ENCODE measurements around the gene CARD14. TPM values are rescaled to one million over a fixed set of nuclear protein-coding genes. Genes with fewer than 3 reads are reported as not detected.
"Not testable (repeated sequence)": the region's sequence is repeated elsewhere in the genome, so short reads cannot be mapped to it uniquely, and the experiment has no call there.

CARD14 gene
- total RNA-seq, 2 experiments from 2014 or later, result not detected

DNA sequence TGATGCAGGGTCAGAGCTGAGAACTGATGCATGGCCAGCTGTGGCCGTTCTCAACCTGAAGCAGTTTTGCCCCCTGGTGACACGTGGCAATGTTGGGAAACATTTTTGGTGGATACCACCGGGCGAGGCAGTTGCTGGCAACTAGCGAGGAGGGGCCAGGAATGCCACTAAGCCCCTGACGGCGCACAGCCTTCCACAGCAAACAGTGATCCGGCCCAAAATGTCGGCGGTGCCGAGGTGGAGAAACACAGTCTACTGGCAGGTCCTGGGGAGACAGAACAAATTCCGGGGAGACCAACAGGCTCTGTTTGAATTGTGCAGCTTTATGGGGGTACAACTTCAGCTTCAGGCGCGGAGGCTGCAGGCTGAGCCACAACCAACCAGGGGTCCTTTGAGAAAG, 58.6 kb downstream of the CARD14 start:
- Mint-ChIP-seq H3K27ac (no peak overlapping the region), H3K9me3 (peaks cover 12% of the 10 kb centered on the region), H3K4me3 (no peak overlapping the region), H3K4me1 (peaks cover 2% of the 10 kb centered on the region), H3K36me3 (ENCODE audit: low read depth) (peaks cover 31% of the 10 kb centered on the region), H3K27me3 (no peaks in the 10 kb centered on the region)
- DNase-seq, result no peak
- CTCF ChIA-PET, result no interaction called here
- POLR2A ChIA-PET, result interaction anchor here (1.1 kb wide), 1 partner anchor 9 kb away, joined by 4 read pairs; the partner anchor contains the start of gene SGSH

DNA sequence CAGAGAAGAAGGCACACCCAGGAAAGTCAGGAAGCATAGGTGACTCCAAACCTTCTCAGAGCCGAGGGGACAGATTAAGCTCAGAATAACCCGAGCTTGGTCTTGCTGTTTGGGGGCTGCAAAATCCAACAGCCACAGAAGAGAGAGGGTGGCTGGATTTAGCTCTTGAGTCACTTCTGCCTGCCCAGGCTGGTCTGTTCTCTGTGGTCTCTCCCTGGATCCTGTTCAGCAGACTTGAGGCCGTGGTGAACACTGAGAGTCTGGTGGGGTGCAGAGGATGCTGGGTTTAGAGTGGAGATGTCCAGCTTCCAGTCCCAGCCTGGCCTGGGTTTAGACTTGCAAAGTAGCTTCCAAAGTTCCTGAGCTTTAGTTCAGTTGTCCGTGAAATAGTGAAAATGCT, 59.2 kb downstream of the CARD14 start:
- DNase-seq, result no peak
- Mint-ChIP-seq H3K27me3 (no peaks in the 10 kb centered on the region), H3K4me3 (no peak overlapping the region), H3K9me3 (peaks cover 12% of the 10 kb centered on the region), H3K27ac (no peak overlapping the region), H3K36me3 (ENCODE audit: low read depth) (peaks cover 30% of the 10 kb centered on the region), H3K4me1 (peaks cover 2% of the 10 kb centered on the region)
- ChIA-PET POLR2A (interaction anchor here (1.1 to 2.0 kb wide), 2 partner anchors 9 kb away, joined by 4 to 8 read pairs; partner anchors contain the start of genes SGSH and SLC26A11), CTCF (no interaction called here)

DNA sequence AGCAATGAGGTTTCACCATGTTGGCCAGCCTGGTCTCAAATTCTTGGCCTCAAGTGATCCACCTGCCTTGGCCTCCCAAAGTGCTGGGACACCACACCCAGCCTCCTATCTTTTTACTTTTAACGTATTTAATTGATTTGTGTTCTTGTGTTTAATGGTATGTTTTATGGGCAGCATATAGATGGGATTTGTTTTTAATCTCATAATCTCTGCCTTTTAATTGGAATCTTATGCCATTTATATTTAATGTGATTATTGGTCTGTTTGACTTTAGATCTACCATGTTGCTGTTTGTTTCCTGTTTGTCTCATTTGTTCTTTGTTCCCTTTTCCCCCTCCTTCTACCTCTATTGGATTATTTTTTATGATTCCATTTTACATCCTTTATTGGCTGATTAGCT, 62.6 kb downstream of the CARD14 start:
- Mint-ChIP-seq H3K4me1 (no peaks in the 10 kb centered on the region), H3K27ac (no peak overlapping the region), H3K4me3 (no peak overlapping the region), H3K36me3 (ENCODE audit: low read depth) (peaks cover 42% of the 10 kb centered on the region), H3K9me3 (peaks cover 17% of the 10 kb centered on the region), H3K27me3 (no peaks in the 10 kb centered on the region)
- ChIA-PET CTCF (interaction anchor here (1.6 kb wide), 1 partner anchor 131 kb away, joined by 5 read pairs; the partner anchor contains the start of gene GAA), POLR2A (no interaction called here)
- no peak for DNase-seq

DNA sequence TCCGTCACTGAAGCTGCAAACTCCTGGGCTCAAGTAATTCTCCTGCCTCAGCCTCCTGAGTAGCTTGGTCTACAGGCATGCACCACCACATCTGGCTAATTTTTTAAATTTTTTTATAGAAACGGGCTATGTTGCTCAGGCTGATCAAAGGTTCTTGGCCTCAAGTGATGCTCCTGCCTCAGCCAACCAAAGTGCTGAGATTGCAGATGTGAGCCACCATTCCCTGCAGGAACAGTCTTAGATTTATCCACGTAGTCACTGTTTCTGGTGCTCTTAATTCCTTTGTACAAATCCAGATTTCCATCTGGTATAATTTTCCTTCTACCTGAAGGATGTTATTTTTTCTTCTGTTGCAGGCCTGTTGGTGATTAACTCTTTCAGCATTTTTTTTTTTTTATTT, 63.4 kb downstream of the CARD14 start:
- Mint-ChIP-seq H3K4me1 (no peaks in the 10 kb centered on the region), H3K9me3 (peaks cover 17% of the 10 kb centered on the region), H3K4me3 (no peak overlapping the region), H3K36me3 (ENCODE audit: low read depth) (peaks cover 46% of the 10 kb centered on the region), H3K27ac (no peak overlapping the region), H3K27me3 (no peaks in the 10 kb centered on the region)
- ChIA-PET POLR2A (no interaction called here), CTCF (no interaction called here)
- no peak for DNase-seq

DNA sequence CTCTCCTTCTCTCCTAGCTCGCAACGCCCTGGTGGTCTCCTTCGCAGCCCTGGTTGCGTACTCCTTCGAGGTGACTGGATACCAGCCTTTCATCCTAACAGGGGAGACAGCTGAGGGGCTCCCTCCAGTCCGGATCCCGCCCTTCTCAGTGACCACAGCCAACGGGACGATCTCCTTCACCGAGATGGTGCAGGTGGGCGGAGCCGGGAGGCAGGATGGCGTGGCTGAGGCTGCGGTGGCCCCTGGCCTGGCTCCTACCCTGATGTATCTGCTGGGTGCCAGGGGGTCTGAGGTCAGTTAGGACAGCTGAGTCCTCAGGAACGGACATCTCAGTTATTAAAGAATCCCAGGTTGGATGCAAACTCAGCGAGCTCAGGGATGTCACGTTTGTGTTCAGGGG, 67.1 kb downstream of the CARD14 start:
- CTCF ChIA-PET, result no interaction called here
- no peaks in the 10 kb centered on the region for H3K27me3 Mint-ChIP-seq
- H3K9me3 Mint-ChIP-seq, result peaks cover 14% of the 10 kb centered on the region
- H3K36me3 Mint-ChIP-seq (ENCODE audit: low read depth), result peaks cover 34% of the 10 kb centered on the region
- no peak for DNase-seq
- H3K4me3 Mint-ChIP-seq, result no peak overlapping the region
- no peak overlapping the region for H3K27ac Mint-ChIP-seq
- no peaks in the 10 kb centered on the region for H3K4me1 Mint-ChIP-seq
- POLR2A ChIA-PET, result interaction anchor here (2.8 kb wide), 1 partner anchor 10 kb away, joined by 7 read pairs; no protein-coding TSS in a partner anchor

DNA sequence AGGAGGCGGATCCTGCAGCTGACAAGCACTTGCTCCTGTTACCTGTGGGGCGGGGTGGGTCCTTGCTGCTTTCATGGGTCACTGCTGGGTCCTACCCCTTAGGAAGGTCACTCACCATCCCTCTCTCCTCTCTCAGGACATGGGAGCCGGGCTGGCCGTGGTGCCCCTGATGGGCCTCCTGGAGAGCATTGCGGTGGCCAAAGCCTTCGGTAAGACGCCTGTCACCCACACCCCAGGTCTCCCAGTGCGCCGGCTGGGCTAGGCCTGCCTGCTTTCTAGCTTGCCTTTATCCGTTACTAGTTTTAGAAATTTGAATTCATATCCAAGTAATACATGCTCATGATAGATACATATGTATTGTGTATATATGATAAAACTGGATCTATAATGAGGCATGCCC, 67.6 kb downstream of the CARD14 start:
- CTCF ChIA-PET, result no interaction called here
- H3K36me3 Mint-ChIP-seq (ENCODE audit: low read depth), result peaks cover 30% of the 10 kb centered on the region
- no peak overlapping the region for H3K27ac Mint-ChIP-seq
- POLR2A ChIA-PET, result interaction anchor here (0.6 to 2.8 kb wide), 2 partner anchors 10 to 65 kb away, joined by 3 to 7 read pairs; no protein-coding TSS in a partner anchor
- H3K27me3 Mint-ChIP-seq, result no peaks in the 10 kb centered on the region
- no peaks in the 10 kb centered on the region for H3K4me1 Mint-ChIP-seq
- no peak for DNase-seq
- peaks cover 13% of the 10 kb centered on the region for H3K9me3 Mint-ChIP-seq
- H3K4me3 Mint-ChIP-seq, result no peak overlapping the region

DNA sequence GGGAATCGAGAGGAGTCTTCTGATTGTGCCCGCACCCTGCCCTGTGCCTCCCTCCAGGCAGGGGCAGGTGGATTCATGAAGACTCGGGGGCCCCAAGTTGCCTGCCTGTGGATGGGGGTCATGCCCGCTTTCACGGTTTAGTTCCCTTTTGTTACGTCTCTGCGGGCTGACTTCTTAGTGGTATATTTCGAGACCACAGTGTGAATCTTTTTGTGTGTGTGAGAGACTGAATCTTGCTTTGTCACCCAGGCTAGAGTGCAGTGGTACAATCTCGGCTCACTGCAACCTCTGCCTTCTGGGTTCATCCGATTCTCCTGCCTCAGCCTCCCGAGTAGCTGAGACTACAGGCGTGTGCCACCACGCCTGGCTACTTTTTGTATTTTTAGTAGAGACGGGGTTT, 72.7 kb downstream of the CARD14 start:
- Mint-ChIP-seq H3K4me3 (no peak overlapping the region), H3K36me3 (ENCODE audit: low read depth) (peaks cover 6% of the 10 kb centered on the region), H3K27me3 (no peaks in the 10 kb centered on the region), H3K27ac (no peak overlapping the region), H3K4me1 (no peaks in the 10 kb centered on the region), H3K9me3 (no peaks in the 10 kb centered on the region)
- ChIA-PET POLR2A (no interaction called here), CTCF (no interaction called here)
- DNase-seq, result no peak

DNA sequence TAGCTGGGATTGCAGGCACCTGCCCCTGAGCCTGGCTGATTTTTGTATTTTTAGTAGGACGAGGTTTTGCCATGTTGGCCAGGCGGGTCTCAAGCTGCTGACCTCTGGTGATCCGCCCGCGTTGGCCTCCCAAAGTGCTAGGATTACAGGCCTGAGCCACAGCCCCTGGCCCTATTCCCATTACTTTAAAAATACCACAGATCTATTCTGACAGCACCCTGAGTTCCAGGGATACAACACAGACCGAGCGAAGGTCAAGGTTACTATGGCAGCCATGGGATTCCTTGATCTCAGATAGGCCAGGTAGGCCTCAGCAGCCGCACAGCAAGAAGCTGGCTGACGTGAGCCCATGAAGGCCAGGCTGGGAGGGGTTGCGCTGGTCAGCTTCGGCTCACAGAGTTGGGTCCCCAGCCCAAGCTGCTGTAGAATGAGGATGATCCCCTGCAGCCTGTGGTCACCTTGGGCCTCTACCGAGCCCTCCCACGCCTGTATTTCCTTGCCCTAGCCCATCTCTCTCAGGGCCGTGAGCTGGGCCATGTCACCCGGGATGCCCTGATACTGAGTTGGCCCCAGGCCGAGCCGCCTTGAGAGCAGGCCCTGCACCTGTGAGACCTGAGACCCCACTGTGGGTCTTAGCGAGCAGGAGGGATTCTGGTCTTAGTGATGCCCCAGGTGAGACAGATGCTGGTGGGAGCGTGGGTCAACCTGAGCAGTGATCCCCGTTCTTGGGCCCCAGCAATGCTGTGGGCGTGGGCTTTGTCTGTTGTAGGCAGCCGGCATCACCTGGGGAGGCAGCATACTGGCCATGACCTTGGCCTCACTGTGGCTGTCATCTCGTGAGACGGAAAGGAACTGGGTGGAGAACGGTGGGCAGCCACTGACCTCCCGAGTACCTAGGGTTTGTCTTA, 74.0 kb downstream of the CARD14 start:
- ChIA-PET CTCF (interaction anchor here (0.6 kb wide), 1 partner anchor 9 kb away, joined by 3 read pairs; no protein-coding TSS in a partner anchor), POLR2A (no interaction called here)
- no peaks in the 10 kb centered on the region for H3K9me3 Mint-ChIP-seq
- no peaks in the 10 kb centered on the region for H3K27me3 Mint-ChIP-seq
- DNase-seq, result no peak
- H3K36me3 Mint-ChIP-seq (ENCODE audit: low read depth), result no peaks in the 10 kb centered on the region
- H3K4me3 Mint-ChIP-seq, result no peak overlapping the region
- H3K4me1 Mint-ChIP-seq, result no peaks in the 10 kb centered on the region
- H3K27ac Mint-ChIP-seq, result no peak overlapping the region

DNA sequence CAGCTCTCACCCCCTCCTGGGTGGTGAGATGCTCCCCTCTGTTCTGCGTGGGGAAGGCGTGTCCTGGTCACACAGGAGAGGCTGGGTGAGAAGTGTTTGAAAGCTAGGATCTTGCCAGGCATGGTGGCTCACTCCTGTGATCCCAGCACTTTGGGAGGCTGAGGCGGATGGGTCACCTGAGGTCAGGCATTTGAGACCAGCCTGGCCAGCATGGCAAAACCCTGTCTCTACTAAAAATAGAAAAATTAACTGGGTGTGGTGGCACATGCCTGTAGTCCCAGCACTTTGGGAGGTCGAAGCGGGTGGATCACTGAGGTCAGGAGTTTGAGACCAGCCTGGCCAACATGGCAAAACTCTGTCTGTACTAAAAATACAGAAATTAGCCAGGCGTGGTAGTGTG, 74.6 kb downstream of the CARD14 start:
- H3K4me3 Mint-ChIP-seq; H3K27ac Mint-ChIP-seq; H3K27me3 Mint-ChIP-seq; DNase-seq; H3K36me3 Mint-ChIP-seq (ENCODE audit: low read depth); POLR2A ChIA-PET; H3K4me1 Mint-ChIP-seq; H3K9me3 Mint-ChIP-seq: not testable (repeated sequence)
- CTCF ChIA-PET, result interaction anchor here (0.6 kb wide), 1 partner anchor 9 kb away, joined by 3 read pairs; no protein-coding TSS in a partner anchor

DNA sequence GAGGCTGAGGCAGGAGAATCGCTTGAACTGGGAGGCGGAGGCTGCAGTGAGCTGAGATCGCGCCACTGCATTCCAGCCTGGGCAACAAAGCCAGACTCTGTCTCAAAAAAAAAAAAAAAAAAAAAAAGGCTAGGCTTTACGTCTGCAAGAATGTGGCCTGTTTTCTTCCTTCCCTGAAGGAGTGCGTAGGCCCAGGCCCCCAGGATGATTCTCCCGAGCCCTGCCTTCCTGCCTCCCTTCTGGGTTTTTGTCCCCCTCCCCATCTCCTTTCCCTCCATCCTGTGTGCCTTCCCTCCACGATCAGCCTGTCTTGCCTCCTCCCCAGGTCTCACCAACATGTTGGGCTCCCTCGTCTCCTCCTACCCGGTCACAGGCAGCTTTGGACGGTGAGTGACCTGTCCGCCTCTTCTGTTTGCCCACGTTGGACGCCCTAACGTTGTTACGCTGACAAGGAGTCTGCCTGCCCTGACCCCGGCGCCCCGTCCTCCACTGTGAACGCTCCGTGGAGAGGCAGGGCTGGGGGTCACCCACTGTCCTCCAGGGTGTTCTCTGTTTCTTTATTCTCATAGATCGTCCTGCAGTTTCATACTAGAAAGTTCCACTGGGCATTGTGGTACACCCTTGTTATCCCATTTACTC, 75.2 kb downstream of the CARD14 start:
- Mint-ChIP-seq H3K4me1 (no peaks in the 10 kb centered on the region), H3K27me3 (no peaks in the 10 kb centered on the region), H3K4me3 (no peak overlapping the region), H3K27ac (no peak overlapping the region), H3K9me3 (no peaks in the 10 kb centered on the region), H3K36me3 (ENCODE audit: low read depth) (no peaks in the 10 kb centered on the region)
- ChIA-PET POLR2A (no interaction called here), CTCF (interaction anchor here (0.6 kb wide), 1 partner anchor 8 kb away, joined by 3 read pairs; no protein-coding TSS in a partner anchor)
- DNase-seq, result no peak

DNA sequence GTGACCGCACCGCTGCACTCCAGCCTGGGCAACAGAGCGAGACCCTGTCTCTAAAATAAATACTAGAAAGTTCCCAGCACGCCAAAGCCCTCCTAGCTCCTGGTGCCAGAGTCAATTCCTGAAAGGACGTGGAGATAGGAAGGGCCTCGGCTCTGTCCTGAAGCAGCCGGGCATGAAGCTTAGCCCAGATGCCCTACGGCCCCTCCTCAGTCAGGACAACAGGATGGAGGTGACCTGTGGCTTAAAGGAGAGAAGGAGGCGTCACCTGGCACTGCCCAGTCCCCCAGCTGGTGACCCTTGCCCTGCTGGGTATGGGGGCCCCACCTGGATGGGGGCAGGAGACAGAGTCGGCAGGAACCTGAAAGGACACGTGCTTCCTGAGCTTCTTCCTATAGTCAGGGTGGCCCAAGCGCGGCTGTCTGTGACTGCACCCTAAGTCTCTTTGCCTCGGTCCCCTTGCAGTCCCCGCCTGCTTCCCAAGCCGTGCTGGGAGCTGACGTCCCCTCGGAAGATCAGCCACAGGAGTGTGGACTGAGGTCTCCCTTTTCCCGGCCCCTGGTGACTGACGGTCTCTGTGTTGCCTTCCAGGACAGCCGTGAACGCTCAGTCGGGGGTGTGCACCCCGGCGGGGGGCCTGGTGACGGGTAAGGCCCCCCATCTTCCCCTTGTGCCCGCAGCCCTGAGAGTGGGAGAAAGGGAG, 75.9 kb downstream of the CARD14 start:
- H3K27me3 Mint-ChIP-seq, result no peaks in the 10 kb centered on the region
- no peaks in the 10 kb centered on the region for H3K4me1 Mint-ChIP-seq
- no peak overlapping the region for H3K4me3 Mint-ChIP-seq
- DNase-seq, result no peak
- H3K9me3 Mint-ChIP-seq, result no peaks in the 10 kb centered on the region
- ChIA-PET POLR2A (no interaction called here), CTCF (no interaction called here)
- H3K36me3 Mint-ChIP-seq (ENCODE audit: low read depth), result no peaks in the 10 kb centered on the region
- no peak overlapping the region for H3K27ac Mint-ChIP-seq

DNA sequence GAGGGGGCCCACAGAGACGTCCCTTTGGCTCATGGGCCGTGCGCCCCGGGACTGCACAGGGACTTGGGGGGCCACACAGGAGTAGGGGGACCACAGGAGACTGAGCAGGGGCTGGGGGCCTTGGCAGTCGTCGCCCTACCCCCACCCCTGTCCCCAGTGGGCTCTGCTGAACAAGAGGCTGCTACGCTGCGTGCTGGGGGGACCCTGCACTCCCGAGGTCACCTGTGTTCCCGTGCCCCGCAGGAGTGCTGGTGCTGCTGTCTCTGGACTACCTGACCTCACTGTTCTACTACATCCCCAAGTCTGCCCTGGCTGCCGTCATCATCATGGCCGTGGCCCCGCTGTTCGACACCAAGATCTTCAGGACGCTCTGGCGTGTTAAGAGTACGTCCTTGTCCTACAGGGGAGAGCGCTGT, 76.4 kb downstream of the CARD14 start:
- CTCF ChIA-PET, result no interaction called here

DNA sequence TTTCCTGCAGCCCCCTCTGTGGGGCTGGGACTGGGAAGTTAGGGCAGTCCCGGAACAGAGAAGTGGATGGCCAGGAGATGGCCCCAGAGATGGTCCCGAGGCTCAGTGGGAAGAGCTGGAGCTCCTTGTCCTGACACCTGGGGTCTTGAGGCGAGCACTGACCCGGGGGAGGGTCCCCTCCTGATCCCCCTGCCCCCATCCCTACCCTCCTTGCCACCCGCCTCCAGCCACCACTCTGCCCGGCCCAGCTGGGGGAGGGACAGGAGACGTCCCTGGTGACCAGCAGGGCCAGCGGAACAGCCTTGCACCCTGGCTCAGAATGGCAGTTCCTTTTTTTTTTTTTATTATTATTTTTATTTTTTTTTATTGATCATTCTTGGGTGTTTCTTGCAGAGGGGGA, 76.9 kb downstream of the CARD14 start:
- CTCF ChIA-PET, result no interaction called here

More for the DNA sequence above, 76.4 kb downstream of the CARD14 start:
- DNase-seq, result no peak
- Mint-ChIP-seq H3K4me1 (no peaks in the 10 kb centered on the region), H3K9me3 (no peaks in the 10 kb centered on the region), H3K4me3 (no peak overlapping the region), H3K27me3 (no peaks in the 10 kb centered on the region), H3K36me3 (ENCODE audit: low read depth) (no peaks in the 10 kb centered on the region), H3K27ac (no peak overlapping the region)
- POLR2A ChIA-PET, result no interaction called here

More for the DNA sequence above, 76.9 kb downstream of the CARD14 start:
- no peak for DNase-seq
- Mint-ChIP-seq H3K4me1 (peaks cover 1% of the 10 kb centered on the region), H3K4me3 (no peak overlapping the region), H3K36me3 (ENCODE audit: low read depth) (no peaks in the 10 kb centered on the region), H3K27ac (no peak overlapping the region), H3K27me3 (no peaks in the 10 kb centered on the region), H3K9me3 (no peaks in the 10 kb centered on the region)
- POLR2A ChIA-PET, result no interaction called here
